Measurements from ENCODE around the gene PKD2L1.
"Not testable (repeated sequence)": the region's sequence is repeated elsewhere in the genome, so short reads cannot be mapped to it uniquely, and the experiment has no call there.

PKD2L1 gene

DNA sequence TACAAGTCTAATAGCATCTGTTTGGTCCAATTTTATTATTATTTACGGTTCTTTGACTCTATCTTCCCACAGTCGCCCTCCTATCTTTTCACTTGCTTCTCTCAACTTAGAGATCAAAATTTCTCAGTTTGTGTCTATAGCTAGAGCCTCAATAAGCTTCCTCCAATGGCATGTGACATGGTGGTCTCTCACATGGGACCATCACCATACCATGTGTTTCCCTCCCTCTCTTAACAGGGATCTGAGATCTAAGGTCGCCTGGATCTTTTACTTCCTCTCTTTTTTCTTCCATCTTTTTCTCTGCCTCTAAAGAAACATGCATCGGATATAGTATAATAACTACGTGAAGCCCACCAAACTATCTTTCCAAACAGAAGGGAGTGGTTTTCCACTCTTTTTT, 1.8 kb downstream of the PKD2L1 start:
- no peak for DNase-seq

GRCh38 chr10:100327718-100328009, 2.4 kb downstream of the PKD2L1 start:
- DNase-seq: no peak

DNA sequence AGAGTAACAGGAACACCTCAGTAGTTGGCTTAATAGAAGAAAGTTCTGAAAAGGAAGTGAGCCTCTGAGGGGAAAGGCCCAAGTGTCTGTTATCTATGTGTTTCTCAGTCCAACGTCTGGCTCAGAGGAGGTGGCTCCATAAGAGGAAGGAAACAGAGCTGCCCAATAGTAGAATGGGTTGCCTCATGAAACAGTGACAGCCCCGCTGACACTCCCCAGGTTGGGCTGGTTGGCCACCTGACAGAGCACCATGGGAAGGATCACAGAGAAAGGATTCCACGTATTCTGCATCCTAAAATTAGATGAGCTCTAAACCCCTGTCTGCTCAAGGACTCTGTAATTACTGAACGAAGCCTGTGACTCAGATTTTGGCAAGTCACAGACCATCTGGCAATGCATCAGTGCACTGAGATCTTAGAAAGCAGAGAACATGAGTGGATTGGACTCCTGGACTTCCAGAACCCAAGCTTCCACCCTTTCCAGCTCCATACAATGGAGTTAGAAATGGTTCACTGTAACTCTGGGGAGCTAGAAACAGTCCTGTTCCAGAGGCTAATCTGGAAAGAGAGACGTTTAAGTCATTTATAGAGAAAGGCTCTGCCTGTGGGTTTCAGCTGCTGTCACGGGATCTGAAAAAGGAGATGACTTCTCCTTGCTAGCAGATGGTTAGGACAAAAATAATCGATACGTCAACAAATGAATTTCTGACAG, 2.9 kb downstream of the PKD2L1 start:
- peak; percentile 83 for DNase-seq

- no peak for DNase-seq
Measured at GRCh38 chr10:100325158-100325557, 4.9 kb downstream of the PKD2L1 start.

DNA sequence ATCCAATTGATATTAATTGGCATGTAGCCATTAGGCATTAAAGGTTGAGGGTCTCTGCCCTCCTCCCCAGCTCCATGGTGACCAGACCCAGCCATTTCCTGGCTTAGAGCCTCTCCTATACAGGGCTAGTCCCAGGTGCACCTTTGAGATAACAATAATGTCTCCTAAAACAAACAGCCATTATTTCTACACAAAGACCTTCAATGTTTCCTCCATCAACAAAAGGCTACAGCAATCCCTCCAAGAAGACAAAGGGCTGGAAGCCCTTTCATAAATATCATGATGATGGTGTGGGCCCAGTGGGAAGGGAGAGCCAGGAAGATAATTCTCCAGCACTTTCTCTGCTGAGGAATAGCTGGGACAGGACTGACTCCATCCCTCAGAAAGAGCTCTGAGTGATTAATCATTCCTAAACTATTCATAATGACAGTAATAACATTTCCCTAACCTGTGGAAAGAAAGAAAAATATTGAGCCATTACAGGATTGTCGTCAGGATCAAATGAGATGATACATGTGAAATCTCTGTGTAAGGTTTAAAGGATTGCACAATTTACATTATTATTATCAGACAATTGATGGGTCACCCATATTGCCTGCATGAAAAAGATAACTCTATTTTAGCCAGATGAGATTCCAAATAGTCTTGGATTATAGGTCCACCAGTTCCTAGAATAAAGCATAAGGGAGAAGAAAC, 10.2 kb downstream of the PKD2L1 start:
- DNase-seq: no peak

DNA sequence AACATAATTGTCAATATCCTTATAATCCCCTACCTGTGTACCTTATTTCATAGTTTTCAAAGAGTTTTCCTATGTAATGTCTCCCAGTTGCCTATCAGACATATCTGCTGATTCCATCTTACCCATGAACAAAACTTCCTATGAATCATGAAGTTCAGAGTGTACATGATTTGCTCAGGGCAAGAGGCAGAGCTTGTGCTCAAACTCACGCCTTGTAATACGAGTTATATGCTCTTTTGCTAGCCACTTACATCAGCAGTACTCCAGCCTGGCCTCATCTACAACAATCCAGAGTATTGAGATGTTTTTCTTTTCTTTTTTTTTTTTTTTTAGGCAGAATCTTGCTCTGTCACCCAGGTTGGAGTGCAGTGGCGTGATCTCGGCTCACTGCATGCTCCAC, 11.8 kb downstream of the PKD2L1 start:
- no peak for DNase-seq

- no peak for DNase-seq
Measured at GRCh38 chr10:100315615-100316014, 14.4 kb downstream of the PKD2L1 start.

DNA sequence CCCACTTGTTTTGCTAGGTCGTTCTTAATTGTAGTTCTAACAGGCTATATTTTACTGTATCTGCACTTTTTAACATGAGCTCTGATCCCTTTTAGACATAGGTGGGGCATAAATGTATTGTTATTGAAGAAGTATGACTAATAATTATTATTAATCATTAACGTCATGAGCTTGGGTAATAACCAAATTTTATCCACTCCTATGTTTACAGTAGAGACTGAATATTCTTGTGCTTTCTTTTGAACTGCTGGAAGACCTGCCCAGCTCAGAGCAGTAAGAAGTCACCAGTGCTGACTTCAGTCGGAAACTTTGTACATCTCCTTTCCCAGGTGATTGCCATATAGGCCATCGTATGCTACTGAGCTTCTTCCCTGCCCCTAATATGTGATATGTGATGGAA, 18.7 kb downstream of the PKD2L1 start:
- DNase-seq: no peak

GRCh38 chr10:100307684-100308083, 22.3 kb downstream of the PKD2L1 start:
- DNase-seq: no peak

- DNase-seq: no peak
Measured at GRCh38 chr10:100306861-100307260, 23.2 kb downstream of the PKD2L1 start.

- no peak for DNase-seq
Measured at GRCh38 chr10:100304414-100304813, 25.6 kb downstream of the PKD2L1 start.

DNA sequence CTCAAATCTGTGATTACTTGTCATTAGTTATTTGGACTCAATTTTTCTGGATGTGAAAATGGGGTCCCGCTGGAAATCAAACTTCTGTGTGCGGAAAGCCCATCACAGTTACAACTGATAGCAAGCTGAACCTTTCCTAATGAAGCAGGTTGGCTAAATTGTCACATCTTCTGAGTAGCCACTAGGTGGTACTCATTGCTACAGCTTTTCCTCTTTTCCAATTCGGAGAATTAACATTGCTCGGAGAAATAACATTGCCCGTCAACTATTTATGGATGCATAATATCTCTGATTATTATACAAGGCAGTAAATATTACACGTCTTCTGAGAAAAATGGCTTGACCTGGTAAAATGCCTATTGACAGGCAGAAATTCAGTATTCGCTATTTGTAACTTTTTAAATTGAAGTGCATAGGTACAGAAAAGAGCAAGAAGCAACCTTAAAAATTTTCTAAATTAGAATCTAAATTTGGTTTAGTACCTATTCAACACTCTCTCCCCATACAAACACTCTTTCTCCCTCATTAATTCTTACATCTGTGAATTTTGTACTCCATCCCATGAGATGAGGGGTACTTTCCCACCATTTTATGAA, 26.2 kb downstream of the PKD2L1 start:
- DNase-seq: peak; percentile 67

GRCh38 chr10:100301123-100301522, 28.9 kb downstream of the PKD2L1 start:
- not testable (repeated sequence) for DNase-seq

DNA sequence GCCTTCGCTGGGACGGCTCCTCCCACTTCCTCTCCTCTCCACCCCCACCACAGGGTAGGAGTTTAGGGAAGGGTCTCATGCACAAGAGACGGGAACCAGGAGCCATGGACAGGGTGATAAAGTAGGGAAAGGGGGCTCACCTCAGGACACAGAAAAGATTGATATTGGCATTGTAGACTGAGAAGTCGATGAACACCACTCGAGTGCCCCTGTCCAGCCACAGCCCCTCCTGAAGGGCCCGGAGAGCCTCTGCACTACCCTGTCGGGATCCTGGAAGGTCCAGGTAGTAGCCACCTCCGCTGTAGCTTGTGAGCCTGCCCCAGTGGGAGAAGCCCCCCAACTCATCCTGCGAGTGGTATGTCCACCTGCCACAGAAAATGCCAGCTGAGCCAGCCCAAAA, 32.8 kb downstream of the PKD2L1 start:
- DNase-seq: no peak

DNA sequence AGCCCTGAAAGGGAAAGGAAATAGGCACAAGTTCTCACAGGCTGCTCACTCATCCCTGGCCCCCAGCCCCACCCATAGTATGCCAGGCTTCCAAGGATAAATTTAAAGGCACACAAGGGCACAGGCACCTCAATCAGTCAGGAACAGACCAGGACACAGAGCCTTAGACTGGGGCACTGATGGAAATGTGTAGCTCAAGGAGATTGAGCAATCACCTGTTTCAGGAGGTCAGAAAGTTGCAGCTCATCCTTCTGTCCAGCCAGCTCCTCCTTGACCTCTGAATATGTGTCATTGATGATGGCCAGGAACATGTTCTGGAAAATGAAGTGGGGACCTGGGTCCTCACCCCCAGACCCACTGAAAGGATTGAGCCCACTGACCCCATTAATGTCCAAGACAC, 37.0 kb downstream of the PKD2L1 start:
- no peak for DNase-seq

DNA sequence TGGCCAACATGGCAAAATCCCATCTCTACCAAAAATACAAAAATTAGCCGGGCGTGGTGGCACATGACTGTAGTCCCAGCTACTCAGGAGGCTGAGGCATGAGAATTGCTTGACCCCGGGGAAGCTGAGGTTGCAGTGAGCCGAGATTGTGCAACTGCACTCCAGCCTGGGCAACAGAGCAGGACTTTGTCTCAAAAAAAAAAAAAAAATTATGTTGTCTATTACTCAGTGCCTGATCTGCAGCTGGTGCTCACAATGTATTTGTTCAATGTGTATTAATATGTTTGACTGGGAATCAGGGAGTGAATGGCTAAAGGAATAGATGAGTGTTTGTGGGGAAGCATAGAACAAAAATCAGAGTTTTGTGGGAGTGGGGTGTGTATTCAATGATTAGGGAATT, 37.7 kb downstream of the PKD2L1 start:
- DNase-seq: not testable (repeated sequence)

DNA sequence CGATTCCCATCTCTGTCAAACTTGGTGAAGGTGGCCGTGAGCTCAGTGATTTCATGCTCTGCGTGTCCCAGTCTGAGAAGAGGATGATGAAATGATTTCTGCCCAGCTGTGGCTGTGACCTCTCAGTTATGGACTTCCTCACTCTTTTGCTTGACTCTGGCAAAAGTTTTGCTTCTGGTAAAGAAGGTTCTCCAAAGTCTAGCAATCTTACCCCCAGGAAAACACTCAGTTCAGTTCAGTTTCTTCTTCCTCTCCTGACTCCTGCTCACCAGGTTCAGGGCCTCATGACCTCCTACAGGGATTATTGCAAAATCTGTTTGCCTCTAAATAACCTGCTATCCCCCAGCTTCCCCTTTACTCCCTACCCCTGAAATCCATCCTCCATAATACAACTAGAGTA, 38.7 kb downstream of the PKD2L1 start:
- DNase-seq: no peak

DNA sequence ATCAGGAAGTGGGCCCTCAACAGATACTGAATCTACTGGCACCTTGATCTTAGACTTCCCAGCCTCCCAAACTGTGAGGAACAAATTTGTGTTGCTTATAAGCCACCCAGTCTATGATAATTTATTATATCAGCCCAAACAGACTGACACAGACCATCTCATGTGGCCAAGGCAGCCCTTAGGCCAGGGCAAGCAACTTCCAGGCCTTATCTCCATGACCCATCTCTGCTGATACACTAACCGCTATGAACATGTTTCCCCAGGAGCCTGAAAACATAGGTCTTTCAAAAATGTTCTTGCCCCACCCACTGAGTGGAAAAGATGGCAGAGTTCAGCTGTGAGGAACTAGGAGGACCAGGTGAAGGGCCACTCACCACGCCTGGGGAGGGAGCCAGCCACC, 40.4 kb downstream of the PKD2L1 start:
- no peak for DNase-seq

DNA sequence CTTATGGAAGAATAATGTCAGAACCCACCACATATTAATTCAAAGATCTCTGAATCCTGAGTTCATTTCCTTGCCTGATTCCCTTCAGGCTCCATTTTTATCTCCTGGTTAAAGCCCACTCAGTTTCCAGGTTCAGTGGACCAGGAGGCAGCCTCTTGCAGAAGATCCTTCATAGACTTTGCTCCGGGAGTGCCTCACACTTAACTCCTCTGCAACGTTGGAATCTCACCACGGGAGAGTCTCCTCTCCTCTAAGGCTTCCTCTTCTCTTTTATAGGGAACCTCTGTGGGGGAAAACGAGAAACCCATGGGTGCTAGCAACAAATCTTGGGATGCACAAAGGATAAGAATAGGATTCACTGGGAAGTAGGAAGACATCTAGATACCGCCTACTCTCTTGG, 41.8 kb downstream of the PKD2L1 start:
- no peak for DNase-seq

DNA sequence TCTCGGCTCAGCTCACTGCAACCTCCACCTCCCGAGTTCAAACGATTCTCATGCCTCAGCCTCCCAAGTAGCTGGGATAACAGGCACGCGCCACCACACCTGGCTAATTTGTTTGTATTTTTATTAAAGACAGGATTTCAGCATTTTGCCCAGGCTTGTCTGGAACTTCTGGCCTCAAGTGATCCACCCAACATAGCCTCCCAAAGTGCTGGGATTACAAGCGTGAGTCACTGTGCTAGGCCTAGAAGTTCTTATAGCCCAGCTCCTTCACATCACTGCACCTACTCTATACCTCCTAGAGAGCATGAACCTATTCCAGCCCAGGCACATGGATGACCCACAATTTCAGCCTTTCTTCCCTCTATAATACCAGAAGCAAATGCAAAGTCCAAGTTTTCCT, 42.3 kb downstream of the PKD2L1 start:
- no peak for DNase-seq

- peak; percentile 80 for DNase-seq
Measured at GRCh38 chr10:100286051-100287033, 43.7 kb downstream of the PKD2L1 start, which contains the start of gene BLOC1S2. Gene BLOC1S2, minus strand, starts transcription at chr10:100286680. Its CDS starts 21 bp downstream, at chr10:100286659.

DNA sequence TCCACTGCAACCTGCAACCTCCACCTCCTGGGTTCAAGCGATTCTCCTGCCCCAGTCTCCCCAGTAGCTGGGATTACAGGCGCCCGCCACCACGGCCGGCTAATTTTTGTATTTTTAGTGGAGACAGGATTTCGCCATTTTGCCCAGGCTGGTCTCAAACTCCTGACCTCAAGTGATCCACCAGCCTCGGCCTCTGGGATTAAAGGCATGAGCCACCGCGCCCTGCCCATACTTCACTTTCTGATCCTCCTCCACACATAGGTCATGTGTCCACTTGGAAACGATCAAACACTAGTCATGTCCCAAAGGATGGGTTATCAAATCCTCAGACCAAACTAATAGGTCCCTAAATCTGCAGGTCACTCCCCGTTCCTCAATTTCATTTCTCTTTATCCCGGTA, 44.7 kb downstream of the PKD2L1 start:
- not testable (repeated sequence) for DNase-seq

GRCh38 chr10:100282907-100283306, 47.1 kb downstream of the PKD2L1 start:
- DNase-seq: no peak
